ENCODE data around the gene KCNT1. TPM values are rescaled to one million over a fixed set of nuclear protein-coding genes. Genes with fewer than 3 reads are reported as not detected.
"Not testable (repeated sequence)": the region's sequence is repeated elsewhere in the genome, so short reads cannot be mapped to it uniquely, and the experiment has no call there.

The KCNT1 gene
- total RNA-seq: not detected

DNA sequence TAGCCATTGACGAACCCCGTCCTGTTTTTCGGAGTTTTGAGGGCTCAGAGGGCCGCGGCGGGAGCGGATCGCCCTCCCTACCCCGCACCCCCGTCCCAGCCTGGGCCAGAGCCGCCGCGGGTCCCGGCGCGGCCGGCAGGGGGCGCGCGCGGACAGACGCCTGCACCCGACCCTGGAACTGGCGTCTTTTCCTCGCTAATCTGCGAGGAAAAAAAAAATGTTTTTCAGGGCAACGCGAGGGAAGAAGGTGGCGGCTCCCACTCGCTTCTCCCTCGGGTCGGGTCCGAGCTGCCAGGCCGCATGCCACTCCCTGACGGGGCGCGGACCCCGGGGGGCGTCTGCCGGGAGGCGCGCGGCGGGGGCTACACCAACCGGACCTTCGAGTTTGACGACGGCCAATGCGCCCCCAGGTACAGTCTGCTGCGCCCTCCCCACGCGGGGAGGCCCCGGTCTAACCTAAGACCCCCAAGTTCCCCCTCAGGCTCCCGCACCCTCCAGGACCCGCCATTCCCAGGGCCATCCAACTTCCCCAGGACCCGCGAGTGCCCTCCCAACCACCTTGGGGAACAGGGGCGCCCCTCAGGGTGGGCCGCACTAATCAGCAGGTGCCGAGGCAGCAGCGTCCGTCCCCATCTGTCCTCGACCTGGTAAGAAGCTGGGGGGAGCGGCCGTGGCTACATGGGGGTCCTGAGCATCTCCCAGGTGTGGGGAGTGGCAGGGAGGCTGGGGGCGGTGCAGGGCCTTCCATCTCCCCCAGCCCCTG is at the start of gene KCNT1:
Gene KCNT1, plus strand, starts transcription at position 227 of the 763 bp plus-strand sequence. Its CDS starts 74 bp downstream, at position 301.
- ATAC-seq: peak; percentile 40

DNA sequence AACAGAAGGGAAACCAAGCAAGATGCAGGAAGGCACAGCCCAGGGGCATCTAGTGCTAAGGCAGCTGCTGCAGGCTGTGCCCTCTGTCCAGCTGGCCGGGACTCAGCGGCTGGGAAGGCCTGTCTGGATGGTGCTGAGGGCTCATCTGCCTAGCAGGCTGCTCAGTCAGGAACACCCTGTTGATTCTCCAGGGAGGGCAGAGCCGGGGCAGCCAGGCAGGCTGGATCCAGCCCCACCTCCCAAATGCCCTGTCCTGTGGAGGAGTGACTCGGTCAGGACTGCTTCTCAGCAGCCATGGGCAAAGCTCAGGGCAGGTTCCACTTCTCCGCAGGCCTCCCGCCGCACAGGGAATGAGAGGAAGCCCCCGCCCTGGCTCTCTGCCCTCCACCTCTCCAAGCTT is 46.7 kb upstream of the KCNT1 start:
- no peak for ATAC-seq

DNA sequence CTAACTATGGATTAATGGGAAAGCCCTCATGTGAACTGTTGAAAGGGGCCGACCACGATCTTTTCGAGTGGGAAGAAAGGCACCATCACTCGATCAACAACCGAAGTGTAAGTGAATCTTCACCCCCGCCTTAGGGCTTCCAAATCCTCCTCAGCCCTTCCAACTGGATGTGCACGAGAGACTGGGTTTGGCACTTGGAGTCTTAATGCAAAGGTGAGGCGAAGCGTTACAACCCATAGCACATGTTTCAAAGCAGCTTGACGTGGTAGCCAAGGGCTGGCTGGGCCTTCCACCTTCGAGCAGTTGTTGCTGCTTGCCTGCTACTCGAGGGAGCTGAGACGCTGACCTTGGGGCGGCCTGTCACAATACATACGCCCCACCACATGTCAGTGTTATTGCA is 44.6 kb upstream of the KCNT1 start:
- no peak for ATAC-seq

DNA sequence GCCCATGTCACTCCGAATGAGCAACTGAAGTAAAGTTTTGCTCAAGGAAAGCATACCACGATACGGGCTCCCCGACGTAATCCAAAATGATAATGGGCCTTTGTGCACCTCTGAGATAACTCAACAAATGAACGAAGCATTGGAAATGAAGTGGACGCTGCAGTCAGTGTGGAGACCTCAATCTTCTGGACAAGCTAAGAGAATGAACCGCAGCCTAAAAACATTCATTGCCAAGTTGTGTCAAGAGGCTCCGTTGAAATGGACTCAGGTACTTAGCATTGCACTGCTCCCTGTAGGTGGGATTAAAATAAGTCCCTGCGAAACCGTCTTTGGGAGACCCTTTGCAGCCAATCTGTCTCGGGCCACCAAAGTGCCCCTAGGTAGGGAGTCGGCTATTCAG is 42.7 kb upstream of the KCNT1 start:
- no peak for ATAC-seq

DNA sequence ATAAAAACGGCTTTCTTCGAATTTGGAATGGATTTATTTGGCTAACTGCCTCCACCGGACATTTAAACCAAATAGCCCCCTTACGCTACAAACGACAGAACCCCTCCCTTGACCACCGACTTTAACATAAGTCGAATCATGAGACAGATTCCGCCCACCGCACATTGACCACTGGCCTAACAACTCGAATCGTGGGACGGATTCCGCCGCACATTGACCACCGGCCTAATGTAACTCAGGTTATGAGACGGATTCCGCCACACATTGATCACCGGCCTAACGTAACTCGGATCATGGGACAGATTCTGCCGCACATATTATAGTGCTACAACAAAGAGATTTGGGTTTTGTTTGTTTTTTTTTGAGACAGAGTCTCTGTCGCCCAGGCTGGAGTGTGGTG is 41.6 kb upstream of the KCNT1 start:
- ATAC-seq: no peak

DNA sequence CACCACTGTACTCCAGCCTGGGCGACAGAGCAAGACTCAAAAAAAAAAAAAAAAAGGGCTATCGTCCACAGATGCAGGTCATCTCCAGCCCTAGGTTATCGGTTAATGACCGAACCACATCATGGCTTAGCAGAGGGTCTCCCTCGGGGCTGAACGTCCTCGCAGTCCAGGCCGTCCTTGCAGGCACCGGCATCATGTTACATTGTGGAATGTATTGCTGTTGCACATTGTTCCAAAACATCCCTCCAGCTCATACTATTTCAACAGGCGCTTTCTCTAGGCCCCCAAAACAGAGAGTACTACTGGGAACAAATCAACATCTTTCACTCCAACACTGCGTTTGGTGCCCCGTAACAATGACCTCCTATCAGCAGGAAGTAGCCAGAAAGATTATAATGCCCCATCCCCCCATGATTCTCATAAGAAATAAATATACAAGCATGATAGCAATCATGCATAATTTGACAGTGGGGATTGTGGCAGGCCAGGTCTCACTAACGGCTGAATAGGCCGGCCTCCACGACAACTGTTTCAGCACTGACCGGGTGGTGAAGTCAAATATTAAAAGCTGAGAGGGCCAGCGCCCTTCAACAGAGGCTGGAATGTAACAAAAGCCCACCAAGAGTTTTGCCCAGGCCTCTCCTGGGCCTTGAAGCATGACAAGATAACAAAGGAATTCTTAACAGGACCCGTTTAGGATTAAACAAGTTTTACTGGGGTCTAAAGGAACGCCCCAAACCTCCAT is 40.0 kb upstream of the KCNT1 start:
- ATAC-seq: no peak

DNA sequence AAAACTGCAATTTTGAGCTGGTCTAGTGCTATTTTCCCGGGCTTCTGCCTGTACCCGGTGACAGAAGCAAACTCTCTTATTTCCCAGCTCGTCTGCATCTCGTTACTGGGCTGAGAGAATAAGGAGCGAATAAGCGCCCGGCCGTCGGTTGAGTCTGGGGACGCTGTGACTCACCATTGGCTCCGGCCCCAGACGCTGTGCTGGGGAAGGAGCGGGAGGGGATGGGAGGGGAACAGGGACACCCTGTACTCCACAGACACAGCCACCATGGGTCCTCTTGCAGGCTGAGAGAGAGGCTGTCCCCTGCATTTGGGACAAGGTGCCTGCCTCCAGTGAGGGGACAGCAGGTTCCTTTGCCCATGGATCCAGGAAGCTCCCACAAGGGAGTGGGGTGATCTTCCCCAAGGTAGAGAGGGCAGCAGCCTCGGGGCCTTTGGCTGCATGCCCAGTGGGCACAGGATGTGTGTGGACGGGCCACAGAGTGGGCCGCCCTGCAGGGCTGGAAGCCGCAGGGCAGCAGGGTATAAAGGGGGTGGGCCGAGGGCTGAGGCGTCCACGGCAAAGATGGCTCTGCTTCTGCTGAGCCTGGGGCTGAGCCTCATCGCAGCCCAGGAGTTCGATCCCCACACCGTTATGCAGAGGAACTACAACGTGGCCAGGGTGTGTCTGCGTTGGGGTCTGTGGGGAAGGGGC is 39.1 kb upstream of the KCNT1 start, which contains the start of gene LCN9:
Gene LCN9, plus strand, starts transcription at position 552 of the 693 bp plus-strand sequence. Its CDS starts 13 bp downstream, at position 565.
- ATAC-seq: no peak

DNA sequence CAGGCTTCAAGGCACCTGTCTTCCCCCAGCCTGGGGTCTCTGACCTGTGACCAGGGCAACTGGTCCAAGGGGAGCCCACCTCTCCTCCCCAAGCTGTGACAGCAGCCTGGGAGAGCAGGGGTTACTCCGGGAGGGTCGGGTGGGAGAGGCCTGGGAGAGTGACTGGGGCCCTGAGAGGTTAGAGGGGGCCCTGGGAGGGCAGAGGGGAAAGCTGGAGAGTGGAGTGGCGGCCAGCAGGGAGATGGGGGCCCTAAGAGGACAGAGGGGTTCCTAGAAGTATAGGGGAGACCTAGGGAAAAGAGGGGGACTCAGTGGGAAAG is 38.6 kb upstream of the KCNT1 start:
- no peak for ATAC-seq

DNA sequence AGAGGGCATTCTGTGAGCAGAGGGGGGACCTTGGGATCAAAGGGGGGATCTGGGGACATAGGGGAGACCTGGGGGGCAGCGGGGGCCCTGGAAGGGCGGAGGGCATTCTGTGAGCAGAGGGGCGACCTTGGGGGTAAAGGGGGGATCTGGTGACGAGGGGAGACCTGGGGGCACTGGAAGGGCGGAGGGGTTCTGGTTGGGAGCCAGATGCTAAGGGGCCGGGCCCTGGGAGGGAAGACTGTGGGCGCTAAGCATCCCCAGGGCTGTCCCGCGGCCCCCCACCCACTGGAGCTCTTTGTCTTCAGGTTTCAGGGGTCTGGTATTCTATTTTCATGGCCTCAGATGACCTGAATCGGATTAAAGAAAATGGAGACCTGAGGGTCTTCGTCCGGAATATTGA is 38.1 kb upstream of the KCNT1 start:
- ATAC-seq: no peak

DNA sequence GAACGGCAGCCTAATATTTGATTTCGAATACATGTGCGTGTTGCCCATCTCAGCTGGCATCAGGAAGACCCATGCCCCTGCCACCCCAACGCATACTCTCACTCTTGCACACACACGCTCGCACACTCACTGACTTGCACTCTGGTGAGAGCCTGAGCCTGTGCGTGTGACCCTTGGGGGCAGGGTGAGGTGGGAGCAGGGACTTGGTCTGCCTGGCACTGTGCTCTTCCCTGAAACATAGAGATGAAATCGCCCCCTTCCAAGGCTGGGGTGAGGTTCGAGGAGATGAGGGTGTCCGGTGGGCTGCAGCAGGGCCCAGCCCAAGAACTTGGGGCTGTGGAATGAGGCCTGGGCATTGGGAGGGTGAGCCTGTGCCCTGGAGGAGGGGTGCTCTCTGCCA is 37.7 kb upstream of the KCNT1 start:
- ATAC-seq: no peak

DNA sequence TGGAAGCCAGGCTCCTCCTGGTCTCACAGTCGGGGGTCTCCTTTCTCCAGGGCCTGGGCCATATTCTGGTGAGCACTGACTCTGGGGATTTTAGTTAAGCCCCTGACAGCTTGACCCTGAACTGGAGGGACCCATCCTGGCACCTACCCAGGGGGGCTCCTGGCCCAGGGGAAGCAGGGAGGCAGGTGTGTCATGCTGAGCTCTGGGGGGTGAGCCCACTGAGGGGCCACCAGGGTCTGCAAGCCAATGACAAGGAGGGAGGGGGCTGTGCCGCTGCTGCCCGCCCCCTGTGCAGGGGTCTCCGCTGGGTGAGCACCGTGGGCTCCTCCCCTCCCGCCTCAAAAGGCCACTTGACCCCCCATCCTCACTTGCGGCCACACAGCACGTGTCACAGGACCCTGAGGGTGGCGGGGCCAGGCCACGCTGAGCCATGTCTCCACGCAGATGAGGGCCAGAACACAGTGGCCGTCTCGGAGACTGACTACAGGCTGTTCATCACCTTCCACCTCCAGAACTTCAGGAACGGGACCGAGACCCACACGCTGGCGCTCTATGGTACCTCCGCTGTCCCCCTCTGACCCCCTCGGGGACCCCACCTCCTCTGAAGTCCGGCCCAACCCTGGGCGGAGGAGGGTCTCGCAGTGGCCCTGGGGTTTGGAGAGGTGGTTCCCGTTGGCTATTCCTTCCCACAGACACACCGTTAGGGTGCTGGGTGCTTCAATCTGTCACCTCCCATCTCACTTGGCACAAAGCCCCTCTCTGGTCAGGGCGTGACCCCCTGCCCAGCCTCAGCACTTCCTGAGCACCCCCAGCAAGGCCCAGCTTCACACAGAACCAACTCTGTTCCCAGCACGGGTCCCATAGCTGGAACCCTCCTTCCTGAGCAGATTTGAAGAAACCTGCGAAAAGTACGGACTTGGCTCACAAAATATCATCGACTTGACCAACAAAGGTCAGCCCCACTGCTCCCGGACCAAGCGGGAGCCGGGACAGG is 36.9 kb upstream of the KCNT1 start:
- no peak for ATAC-seq

DNA sequence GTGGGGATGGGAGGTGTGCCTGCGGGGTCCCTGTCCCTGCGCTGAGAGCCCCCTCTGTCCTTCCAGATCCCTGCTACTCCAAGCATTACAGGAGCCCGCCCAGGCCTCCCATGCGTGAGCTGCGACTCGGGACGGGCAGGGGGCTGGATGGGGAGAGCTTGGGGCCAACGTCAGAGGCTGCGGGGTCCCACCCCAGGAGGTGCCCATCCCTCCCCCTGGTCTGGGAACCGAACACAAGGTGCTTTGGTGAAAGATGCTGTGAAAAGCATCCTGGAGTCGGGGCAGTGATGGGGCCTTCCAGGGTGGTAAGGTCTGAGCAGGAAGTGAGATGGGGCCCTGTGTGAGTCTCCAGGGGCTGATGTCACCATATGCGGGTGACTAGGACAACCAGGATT is 36.2 kb upstream of the KCNT1 start:
- no peak for ATAC-seq

DNA sequence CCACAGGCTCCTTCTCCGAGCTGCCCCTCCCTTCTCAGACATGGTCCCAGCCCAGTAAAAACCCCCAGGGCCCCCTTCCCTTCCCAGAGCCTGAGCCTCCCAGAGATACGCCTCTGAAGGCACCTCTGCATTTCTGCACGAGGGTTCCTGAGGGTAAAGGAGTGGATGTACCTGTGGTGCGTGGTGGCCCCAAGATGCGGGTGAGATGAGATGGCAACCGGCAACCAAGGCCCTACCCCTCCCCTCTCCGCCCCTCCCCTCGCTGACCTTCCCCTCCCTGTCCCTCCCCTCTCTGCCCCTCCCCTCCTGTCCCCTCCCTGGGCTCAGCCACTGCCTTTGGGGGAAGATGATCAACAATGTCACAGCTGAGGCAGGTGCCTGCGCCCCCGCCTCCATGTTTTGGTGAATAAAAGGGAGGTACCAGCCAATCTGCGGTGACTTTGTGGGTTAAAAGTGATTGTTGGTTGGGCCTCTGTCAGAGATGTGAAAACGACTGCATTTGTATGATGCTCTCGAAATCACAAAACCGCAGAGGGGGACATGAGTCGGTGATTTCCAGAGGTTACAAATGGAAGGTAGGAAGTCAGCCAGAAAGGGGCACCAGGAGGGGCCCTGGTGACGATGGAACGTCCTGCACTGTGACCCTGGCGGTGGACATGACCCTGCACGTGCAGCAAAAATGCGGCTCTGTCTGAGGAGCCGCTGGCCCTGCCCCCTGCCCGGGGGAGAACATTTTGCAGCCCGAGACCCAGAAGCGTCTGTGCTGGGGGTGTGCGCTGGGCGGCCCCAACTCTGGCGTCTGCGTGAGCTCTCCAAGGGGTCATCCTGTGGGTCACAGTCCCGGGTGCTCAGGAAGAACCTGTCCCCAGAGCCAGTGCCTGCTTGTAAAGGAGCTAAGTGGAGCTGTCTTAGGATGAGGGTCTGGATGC is 35.2 kb upstream of the KCNT1 start:
- no peak for ATAC-seq

DNA sequence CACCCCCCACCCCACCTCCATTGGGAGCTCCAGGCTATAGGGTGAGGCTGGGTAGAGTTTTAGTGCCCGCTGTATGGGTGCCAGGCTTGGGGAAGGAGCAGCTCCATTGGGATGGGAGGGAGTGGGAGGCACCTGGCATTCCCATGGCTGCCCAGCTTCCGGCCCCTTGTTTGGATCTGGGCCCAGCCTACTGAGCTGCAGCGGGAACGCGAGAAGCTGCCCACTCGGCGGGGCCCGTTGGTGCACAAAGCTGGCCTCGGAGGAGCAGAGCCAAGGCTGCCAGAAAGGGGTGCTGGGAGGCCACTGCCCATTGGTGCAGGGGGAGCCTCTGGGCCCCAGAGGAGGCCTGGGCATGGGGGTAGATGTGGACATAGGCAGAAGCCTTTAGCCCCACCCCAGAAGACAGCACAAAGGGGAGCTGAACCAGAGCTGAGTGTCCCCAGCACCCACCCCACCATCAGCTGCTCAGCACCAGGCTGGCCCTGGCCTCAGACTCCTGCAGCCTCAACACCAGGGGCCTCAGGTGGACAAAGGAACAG is 34.5 kb upstream of the KCNT1 start:
- ATAC-seq: no peak

DNA sequence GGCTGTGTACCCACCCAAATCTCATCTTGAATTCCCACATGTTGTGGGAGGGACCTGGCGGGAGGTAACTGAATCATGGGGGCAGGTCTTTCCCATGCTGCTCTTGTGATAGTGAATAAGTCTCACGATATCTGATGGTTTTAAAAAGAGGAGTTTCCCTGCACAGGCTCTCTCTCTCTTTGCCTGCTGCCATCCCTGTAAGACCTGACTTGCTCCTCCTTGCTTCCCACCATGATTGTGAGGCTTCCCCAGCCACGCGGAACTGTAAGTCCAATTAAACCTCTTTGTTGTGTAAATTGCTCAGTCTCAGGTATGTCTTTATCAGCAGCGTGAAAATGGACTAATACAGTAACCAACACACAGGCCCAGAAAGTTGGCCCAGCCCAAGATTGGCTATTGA is 33.0 kb upstream of the KCNT1 start:
- not testable (repeated sequence) for ATAC-seq

DNA sequence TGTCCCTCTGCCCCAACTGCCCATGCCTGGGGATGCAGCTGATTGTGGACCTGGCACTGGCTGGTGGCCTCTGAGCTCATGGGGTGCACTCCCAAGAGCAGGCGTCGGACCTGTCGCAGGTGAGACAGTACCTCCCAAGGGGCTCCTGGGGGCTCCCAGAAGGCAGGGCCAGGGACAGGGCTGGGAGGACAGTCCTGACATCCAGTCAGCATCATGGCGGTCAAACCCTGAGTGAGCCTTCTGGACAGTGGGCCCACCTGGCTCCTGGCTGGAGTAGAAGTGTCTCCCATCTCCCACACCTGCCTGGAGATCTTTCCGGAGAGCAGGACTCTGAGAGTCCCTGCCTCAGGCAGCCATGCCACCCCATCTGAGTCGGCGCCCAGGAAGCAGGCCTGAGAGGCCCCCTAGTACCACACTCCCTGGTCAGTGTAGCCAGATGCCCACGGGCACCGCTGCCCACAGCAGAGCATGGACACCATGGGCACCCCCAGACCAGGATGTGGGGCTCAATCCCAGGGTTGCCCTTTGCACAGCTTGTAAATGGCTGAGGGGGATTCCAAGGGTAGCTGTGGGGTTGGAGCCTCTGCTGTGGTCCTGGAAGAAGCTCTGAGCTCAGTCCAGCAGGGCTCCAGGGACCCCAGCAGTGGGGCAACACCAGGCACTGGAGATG is 32.2 kb upstream of the KCNT1 start:
- ATAC-seq: no peak

DNA sequence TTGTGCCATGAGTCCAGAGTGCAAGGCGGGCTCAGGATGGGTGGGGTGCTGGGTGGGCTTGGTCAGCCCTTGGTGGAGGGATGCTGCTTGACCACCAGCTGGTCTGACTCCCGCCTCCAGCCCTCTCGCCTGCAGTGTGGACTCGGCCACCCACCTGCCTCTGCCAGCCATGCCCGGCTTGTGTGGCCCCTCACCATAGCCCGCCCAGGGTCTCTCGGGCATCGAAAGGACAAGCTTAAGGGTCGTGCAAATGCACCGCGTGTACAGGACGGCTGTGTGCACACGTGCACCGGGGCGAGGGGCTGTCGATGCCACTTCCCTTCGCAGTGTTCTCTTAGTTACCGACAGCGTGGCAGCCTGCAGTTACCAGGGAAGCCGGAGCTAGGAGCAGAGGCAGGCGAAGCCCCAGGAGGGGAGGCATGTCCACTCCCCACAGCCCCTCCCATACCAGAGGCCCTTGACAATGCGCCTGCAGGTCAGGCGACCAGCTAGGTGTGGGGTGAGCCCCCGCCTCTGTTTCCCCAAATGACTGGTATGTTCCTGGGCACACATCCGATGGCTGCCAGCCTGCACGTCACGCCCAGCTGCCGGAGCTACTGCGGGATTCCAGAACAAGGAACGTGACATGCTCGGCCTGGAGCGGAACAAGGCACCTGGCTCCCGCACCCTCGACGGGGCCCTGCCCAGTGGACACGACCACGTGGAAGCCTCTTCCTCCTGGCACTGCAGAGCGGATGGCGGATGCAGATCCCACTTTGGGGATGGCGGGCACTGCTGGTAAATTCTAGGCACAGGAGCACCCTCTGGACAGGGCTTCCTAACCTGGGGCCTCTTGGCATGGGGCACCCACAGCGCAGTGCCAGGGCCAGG is 31.0 kb upstream of the KCNT1 start:
- ATAC-seq: no peak

DNA sequence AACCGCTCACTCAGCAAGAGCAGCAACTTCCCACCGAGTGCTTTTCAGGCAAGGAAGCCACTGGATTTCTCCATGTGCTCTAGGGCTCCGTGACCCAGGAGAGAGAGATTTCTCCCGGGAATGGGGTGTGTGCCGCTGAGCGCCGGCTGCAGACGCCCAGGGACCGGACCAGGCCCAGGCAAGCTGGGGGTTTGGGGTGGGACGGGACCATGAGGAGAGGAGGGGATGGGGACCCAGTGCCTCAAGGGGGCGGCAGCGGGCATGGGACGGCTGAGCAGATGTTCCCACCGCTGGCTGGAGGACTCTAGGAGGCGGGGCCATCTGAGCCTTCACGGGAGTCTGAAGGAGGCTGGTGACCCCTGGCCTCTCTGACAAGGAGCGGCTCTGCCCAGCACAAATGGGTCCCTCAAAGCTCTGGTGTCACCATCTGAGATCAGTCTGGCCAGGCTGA is 30.4 kb upstream of the KCNT1 start:
- ATAC-seq: no peak

DNA sequence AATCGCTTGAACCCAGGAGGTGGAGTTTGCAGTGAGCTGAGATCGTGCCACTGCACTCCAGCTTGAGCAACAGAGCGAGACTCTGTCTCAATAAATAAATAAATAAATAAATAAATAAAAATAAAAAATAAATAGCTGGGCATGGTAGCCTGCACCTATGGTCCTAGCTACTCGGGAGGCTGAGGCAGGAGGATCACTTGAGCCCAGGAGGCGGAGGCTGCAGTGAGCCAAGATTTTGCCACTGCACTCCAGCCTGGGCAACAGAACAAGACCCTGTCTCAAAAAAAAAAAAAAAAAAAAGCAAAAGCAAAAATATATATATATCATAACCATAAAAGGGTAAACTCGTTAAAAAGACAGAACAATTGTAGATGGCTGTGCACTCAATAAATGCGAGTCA is 29.2 kb upstream of the KCNT1 start:
- ATAC-seq: not testable (repeated sequence)
